Activated CD8-positive, alpha-beta memory T cell treated with anti-CD3 and anti-CD28 coated beads, Interleukin-2, amount 50 U/mL, for 48 hours (primary cell): ENCODE data around the gene NUTF2.
"Not testable (repeated sequence)": the region's sequence is repeated elsewhere in the genome, so short reads cannot be mapped to it uniquely, and the experiment has no call there.

ENCODE experiments used
- DNase-seq: peaks from one replicate; pipeline ENCODE4 v3.0.0-alpha.2; 2020

The NUTF2 gene

DNA sequence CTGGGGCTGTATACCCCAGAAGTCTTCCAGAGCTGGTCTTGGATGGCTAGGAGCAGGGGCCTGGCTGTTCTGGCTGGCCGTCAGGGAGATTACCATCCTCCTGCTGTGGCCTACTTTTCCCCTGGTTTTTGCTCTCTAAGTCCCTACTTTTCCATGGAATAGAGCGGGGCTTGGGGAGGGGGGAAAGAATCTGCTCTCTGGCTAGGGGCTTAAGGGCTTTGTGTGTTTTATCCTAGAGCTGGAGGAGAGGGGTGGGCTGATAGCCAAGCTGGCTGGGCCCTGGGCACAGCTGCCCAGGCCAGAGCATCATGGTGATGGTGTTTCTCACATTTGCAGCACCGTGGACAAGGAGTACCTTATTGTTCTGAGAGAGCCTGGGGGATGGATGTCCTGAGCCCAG, 41.6 kb downstream of the NUTF2 start:
- no peak for DNase-seq

DNA sequence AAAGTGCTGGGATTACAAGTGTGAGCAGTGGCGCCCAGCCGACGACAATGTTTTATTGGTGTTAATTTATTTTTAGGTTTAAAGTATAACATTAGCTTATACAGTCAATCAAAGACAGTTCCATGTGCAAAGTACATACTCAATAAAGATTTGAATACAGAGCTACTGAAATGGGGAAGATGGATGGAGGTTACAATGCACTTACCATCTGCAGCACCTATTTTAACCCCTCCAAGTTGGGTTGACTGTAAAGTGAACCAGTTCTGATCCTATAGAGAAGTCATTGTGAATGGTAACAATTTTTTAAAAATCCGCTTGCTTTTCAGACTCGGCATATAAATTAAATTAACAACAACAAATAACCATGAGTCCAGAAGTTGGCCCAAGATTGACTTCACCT, 45.6 kb downstream of the NUTF2 start:
- DNase-seq, result no peak

DNA sequence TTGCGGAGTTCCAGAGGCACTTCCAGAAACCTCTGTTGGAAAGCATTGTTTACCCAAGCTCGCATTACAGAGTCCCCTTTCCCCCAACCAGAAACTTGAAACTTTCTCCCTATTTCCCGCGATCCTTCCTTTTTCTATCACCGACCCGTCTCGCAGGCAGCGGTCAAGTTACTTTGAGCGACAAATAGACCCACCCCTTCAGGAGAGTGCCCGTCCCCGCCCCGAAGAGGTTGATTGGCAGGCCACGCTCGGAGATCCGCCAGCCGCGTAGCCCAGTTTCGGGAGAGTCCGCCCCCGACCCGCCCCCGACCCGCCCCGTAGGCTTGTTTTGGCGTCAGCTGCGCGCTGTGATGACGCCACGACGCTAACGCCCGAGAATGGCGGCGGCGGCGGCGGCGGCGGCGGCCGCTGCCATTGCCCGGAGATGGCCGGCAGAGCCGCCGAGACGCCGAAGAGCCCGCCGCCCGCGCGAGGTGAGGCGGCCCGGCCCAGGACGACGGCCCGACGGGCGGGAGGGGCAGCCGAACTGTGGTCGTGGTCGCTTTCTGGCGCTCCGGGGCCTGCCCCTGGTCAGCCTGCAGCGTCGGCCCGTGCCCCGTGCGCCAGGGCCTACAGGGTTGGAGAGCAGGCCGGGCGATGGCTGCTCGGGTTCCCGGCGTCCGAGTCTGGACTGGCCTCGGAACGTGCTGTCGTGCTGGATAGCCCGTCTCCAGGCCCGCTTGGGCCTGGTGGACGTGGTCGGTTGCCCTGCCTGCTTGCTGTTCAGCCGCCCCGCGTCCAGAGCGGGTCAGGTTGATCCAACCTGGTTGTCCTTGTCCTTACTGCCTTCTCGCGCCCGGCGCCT, 46.4 kb downstream of the NUTF2 start, which contains the start of gene PSKH1:
TSS of gene PSKH1 (plus strand) at position 356 of the 844 bp plus-strand sequence. CDS start 15,496 bp downstream, outside the sequence.
- DNase-seq, result peak; percentile 95

- DNase-seq, result no peak
Observed at GRCh38 chr16:67893743-67894399, 47.1 kb downstream of the NUTF2 start.

DNA sequence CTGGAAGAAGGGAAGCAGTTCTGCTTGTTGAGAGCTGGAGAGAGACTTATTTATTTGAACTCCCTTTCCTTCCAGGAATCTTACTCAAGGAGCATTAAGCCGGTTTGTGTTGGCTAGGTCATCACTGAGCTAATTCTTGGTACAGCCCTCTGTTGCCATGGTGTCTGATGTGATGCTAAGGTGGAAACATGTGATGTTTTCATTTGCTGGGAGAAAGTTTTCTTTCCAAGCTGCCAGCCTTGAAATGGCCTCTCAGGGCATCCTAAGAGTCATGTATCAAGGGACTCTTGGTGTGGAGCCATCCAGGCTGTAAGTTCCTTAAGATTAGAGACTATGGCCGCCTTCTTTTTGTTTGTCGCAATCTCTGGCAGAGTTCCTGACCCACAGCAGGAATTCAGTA, 50.5 kb downstream of the NUTF2 start:
- no peak for DNase-seq

- no peak for DNase-seq
Observed at GRCh38 chr16:67901734-67902133, 55.0 kb downstream of the NUTF2 start.

GRCh38 chr16:67902831-67903230, 56.1 kb downstream of the NUTF2 start:
- DNase-seq, result no peak

GRCh38 chr16:67907397-67908180, 60.9 kb downstream of the NUTF2 start:
- peak; percentile 52 for DNase-seq

DNA sequence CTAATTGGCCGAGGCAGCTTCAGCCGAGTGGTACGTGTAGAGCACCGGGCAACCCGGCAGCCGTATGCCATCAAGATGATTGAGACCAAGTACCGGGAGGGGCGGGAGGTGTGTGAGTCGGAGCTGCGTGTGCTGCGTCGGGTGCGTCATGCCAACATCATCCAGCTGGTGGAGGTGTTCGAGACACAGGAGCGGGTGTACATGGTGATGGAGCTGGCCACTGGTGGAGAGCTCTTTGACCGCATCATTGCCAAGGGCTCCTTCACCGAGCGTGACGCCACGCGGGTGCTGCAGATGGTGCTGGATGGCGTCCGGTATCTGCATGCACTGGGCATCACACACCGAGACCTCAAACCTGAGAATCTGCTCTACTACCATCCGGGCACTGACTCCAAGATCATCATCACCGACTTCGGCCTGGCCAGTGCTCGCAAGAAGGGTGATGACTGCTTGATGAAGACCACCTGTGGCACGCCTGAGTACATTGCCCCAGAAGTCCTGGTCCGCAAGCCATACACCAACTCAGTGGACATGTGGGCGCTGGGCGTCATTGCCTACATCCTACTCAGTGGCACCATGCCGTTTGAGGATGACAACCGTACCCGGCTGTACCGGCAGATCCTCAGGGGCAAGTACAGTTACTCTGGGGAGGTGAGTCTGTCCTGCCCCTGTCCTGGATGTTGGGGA, 62.5 kb downstream of the NUTF2 start:
- no peak for DNase-seq

DNA sequence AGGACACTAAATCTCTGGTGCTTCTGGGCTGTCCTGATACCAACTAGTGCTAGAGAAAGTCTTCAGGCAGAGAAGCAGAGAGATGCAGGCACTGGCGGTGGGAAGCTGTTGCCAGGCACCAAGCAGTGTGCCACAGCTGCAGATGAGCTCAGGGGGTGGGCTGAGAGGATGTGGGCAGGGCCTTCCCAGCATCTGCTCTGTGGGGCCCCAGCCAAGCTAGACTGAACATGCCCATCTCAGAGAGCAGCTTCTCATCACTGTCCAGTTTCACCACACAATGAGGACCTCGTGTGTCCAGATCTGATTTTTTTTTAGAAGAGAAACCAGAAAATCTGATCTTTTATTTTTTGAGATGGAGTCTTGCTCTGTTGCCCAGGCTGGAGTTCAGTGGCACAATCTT, 63.4 kb downstream of the NUTF2 start:
- peak; percentile 61 for DNase-seq

DNA sequence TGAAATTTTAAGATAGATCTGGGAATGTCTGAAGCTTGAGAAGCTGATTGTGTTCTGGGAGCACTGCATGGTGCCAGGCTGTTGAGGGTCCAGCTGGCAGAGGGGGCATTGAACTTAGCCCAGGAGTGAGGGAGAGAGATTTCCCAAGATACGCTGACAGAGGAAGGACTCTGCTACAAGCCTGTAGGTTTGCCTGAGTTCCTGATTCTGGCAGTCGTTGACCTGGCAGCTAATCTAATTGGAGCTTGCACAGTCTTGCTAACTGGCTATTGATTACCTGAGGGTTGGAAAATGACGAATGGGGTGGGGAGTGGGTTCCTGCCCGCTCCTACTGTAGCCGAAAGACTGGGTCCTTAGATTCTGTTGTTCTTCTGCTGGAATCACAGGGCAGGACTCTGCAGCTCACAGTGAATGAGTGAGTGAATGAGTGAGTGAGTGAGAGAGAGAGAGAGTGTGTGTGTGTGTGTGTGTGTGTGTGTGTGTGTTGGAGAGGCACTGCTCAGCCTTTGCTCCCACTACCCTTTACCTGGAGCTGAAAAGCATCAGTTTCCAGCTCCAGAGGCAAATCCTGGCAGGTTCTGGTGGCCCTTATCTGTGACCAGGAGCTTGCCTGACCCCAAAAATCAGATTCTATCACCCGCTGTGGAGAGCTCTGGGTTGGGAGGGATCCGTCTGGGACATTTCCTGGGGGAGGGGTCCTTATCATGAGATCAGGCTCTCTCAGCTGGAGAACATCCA, 68.2 kb downstream of the NUTF2 start:
- DNase-seq, result no peak

- DNase-seq, result not testable (repeated sequence)
Observed at GRCh38 chr16:67915496-67915769, 68.7 kb downstream of the NUTF2 start.

DNA sequence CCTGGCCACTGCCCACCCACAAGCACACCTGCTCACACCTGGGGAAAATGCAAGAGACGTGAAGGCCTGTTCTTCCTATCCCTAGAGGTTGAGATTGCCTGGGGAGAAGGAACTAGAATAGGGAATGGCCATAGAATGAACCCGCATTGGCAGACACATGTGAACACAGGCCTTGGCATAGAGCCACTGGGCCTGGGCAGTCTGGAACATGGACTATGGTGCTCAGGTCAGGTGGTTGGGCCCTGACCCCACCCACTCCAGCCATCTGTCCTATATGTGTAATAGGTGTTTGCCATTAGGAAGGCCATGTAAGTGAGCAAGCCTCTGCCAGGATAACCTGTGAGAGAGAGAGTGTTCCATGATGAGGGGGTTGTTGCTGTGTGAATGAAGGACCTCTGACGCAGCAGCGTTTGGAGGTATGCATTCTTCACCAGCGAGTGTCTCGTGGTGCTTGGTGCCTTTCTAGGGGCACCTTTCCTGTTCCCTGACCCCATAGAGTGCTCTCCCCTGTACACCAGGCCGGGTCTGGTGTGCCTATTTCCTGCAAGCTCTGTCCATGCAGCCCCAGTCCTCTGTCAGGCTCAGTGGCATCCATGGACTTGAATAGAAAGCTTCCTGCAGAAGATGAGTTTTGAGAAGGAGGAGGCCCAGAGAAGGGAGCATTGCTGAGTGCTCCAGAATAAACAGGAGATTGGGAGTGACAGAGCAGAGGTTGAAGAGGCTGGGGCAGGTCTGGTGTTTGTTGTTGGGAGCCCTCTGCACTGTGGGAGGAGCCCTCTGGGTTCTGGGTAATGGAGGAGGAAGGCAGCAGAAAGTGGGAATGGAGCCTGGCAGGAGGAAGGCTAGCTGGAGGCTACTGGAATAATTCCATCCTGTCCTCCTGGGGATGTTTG, 69.3 kb downstream of the NUTF2 start:
- DNase-seq, result no peak

- peak; percentile 55 for DNase-seq
Observed at GRCh38 chr16:67917140-67917851, 70.6 kb downstream of the NUTF2 start.

GRCh38 chr16:67917852-67918236, 71.1 kb downstream of the NUTF2 start:
- DNase-seq, result peak; percentile 74

GRCh38 chr16:67919622-67920221, 73.0 kb downstream of the NUTF2 start:
- DNase-seq, result no peak
